Liver (tissue), 3 donors: ENCODE measurements around the gene SLC25A6.

Experiments
- ATF3 ChIP-seq: IDR thresholded peaks from 2 replicates; pipeline ENCODE4 v1.6.1; 2016; ENCODE audit warnings: antibody characterized with exemption
- CTCF ChIP-seq: fragments of 150-350 bp; IDR thresholded peaks from 2 replicates; pipeline ENCODE4 v1.5.1; 2017; ENCODE audit warnings: improper control_type of control experiment, low read depth, low read length; ENCODE audit not compliant: missing input control
- FOXA1 ChIP-seq: IDR thresholded peaks from 2 replicates; pipeline ENCODE4 v1.6.1; 2016; ENCODE audit warnings: antibody characterized with exemption
- GABPA ChIP-seq, 2 donors: IDR thresholded peaks in 1 of 2; conservative IDR thresholded peaks in 1 of 2; 2 replicates each; pipeline ENCODE4 v1.6.1; 2016; ENCODE audit warnings: antibody characterized with exemption in 2 of 2, mild to moderate bottlenecking in 1 of 2, moderate library complexity in 1 of 2
- JUND ChIP-seq, 2 donors: IDR thresholded peaks; 2 replicates each; pipeline ENCODE4 v1.6.1; 2016; ENCODE audit warnings: antibody characterized with exemption in 2 of 2
- REST ChIP-seq: IDR thresholded peaks from 2 replicates; pipeline ENCODE4 v1.6.1; 2016; ENCODE audit warnings: antibody characterized with exemption, mild to moderate bottlenecking
- TAF1 ChIP-seq: conservative IDR thresholded peaks from 2 replicates; pipeline ENCODE4 v1.6.1; 2016; ENCODE audit warnings: antibody characterized with exemption, mild to moderate bottlenecking
- ZBTB33 ChIP-seq: IDR thresholded peaks from 2 replicates; pipeline ENCODE4 v1.6.1; 2016; ENCODE audit warnings: antibody characterized with exemption
- donor health status: healthy.
- donor health status: healthy.

GRCh38 chrX:1386338-1387127 is 5.4 kb downstream of the SLC25A6 start:
- TF ChIP-seq CTCF (no peak), REST (no peak), ATF3 (no peak), TAF1 (no peak), FOXA1 (no peak), ZBTB33 (no peak), JUND (IDR thresholded peaks at IDR 0.05) (no peak), GABPA (IDR thresholded peaks at IDR 0.05 in 1 of 2, conservative IDR thresholded peaks at IDR 0.05 in 1 of 2) (no peak)
